Suprapubic skin (tissue), 3 donors: ENCODE measurements around the gene MAP1A.

ENCODE experiments used
- CTCF ChIP-seq, 2 donors: fragments of 200-600 bp in 1 of 2; fragments of 450-650 bp in 1 of 2; sonication (generic) in 1 of 2; IDR thresholded peaks; one replicate each; pipeline ENCODE4 v1.5.1; 2016 to 2019; ENCODE audit warnings: antibody characterized with exemption in 2 of 2, mild to moderate bottlenecking in 1 of 2, moderate library complexity in 1 of 2
- POLR2A ChIP-seq, 2 donors: fragments of 450-650 bp; IDR thresholded peaks; one replicate each; pipeline ENCODE4 v1.6.1; 2017; ENCODE audit warnings: antibody characterized with exemption in 2 of 2, mild to moderate bottlenecking in 2 of 2, moderate library complexity in 2 of 2

GRCh38 chr15:43498990-43499389, 18.4 kb upstream of the MAP1A start:
- TF ChIP-seq CTCF (IDR thresholded peaks at IDR 0.05): no peak
- TF ChIP-seq POLR2A (IDR thresholded peaks at IDR 0.05): no peak
